Measurements from ENCODE around the gene FIP1L1.
A peak's percentile ranks its signal among the peaks of the same experiment; 100 is the strongest.
"Not testable (repeated sequence)": the region's sequence is repeated elsewhere in the genome, so short reads cannot be mapped to it uniquely, and the experiment has no call there.

The FIP1L1 gene

GRCh38 chr4:53461244-53461643 is 83.8 kb downstream of the FIP1L1 start:
- DNase-seq, result no peak
- Histone ChIP-seq H3K27ac (no peak overlapping the region), H3K4me1 (no peaks in the 10 kb centered on the region), H3K27me3 (no peaks in the 10 kb centered on the region), H3K36me3 (peaks cover 42 to 54% (median 45%) of the 10 kb centered on the region in 3 donors), H3K9me3 (no peaks in the 10 kb centered on the region), H3K4me3 (no peak overlapping the region)
- no peak for TF ChIP-seq CTCF (IDR thresholded peaks at IDR 0.05)
- intact Hi-C loops (cut with DNase I; ENCODE audit: low total_unique reads), result no loop called here

- Histone ChIP-seq H3K36me3 (peaks cover 36 to 49% (median 42%) of the 10 kb centered on the region in 3 donors), H3K4me1 (no peaks in the 10 kb centered on the region), H3K9me3 (peaks cover 0 to 4% (median 0%) of the 10 kb centered on the region in 3 donors), H3K27ac (no peak overlapping the region), H3K4me3 (no peak overlapping the region), H3K27me3 (no peaks in the 10 kb centered on the region)
- no peak for DNase-seq
- TF ChIP-seq CTCF (IDR thresholded peaks at IDR 0.05), result no peak
- intact Hi-C loops (cut with DNase I; ENCODE audit: low total_unique reads), result no loop called here
Measured at GRCh38 chr4:53463340-53463739, 85.9 kb downstream of the FIP1L1 start.

- Histone ChIP-seq H3K4me3 (no peak overlapping the region), H3K36me3 (peaks cover 17 to 32% (median 27%) of the 10 kb centered on the region in 3 donors), H3K27ac (no peak overlapping the region), H3K27me3 (no peaks in the 10 kb centered on the region), H3K4me1 (no peaks in the 10 kb centered on the region), H3K9me3 (peaks cover 0 to 4% (median 0%) of the 10 kb centered on the region in 3 donors)
- TF ChIP-seq CTCF (IDR thresholded peaks at IDR 0.05), result no peak
- intact Hi-C loops (cut with DNase I; ENCODE audit: low total_unique reads), result no loop called here
- DNase-seq, result no peak
Measured at GRCh38 chr4:53465281-53465680, 87.8 kb downstream of the FIP1L1 start.

GRCh38 chr4:53465891-53466290 is 88.5 kb downstream of the FIP1L1 start:
- intact Hi-C loops (cut with DNase I; ENCODE audit: low total_unique reads), result no loop called here
- no peak for TF ChIP-seq CTCF (IDR thresholded peaks at IDR 0.05)
- Histone ChIP-seq H3K36me3 (peaks cover 16 to 30% (median 21%) of the 10 kb centered on the region in 3 donors), H3K4me1 (no peaks in the 10 kb centered on the region), H3K9me3 (peaks cover 0 to 4% (median 0%) of the 10 kb centered on the region in 3 donors), H3K27ac (no peak overlapping the region), H3K4me3 (no peak overlapping the region), H3K27me3 (no peaks in the 10 kb centered on the region)
- DNase-seq, result no peak

GRCh38 chr4:53466576-53466975 is 89.1 kb downstream of the FIP1L1 start:
- intact Hi-C loops (cut with DNase I; ENCODE audit: low total_unique reads), result not testable (repeated sequence)

GRCh38 chr4:53476232-53477037 is 99.0 kb downstream of the FIP1L1 start:
- H3K36me3 ChIP-seq, result peaks cover 0 to 3% (median 0%) of the 10 kb centered on the region in 3 donors
- peak; percentile 55 to 78 for DNase-seq
- H3K27ac ChIP-seq, result peak overlapping the region in 1 of 2 donors; percentile 3
- no peaks in the 10 kb centered on the region for H3K9me3 ChIP-seq
- no peaks in the 10 kb centered on the region for H3K4me1 ChIP-seq
- H3K27me3 ChIP-seq, result no peaks in the 10 kb centered on the region
- TF ChIP-seq CTCF (IDR thresholded peaks at IDR 0.05), result no peak
- intact Hi-C loops (cut with DNase I; ENCODE audit: low total_unique reads), result no loop called here
- H3K4me3 ChIP-seq, result no peak overlapping the region

More at GRCh38 chr4:53466576-53466975, 89.1 kb downstream of the FIP1L1 start:
- not testable (repeated sequence) for H3K27me3 ChIP-seq, H3K9me3 ChIP-seq, H3K27ac ChIP-seq, DNase-seq, H3K4me1 ChIP-seq, H3K4me3 ChIP-seq
- H3K36me3 ChIP-seq, result peaks cover 9 to 23% (median 14%) of the 10 kb centered on the region in 3 donors

All from tibial artery (tissue), 4 donors.